Body of pancreas (tissue), 4 donors: Measurements from ENCODE around the gene NPAT. TPM values are rescaled to one million over a fixed set of nuclear protein-coding genes. Genes with fewer than 3 reads are reported as not detected.
"Not testable (repeated sequence)": the region's sequence is repeated elsewhere in the genome, so short reads cannot be mapped to it uniquely, and the experiment has no call there.

Source experiments
- ATAC-seq: fragments of 150-250 bp; one replicate; pipeline ENCODE4 v1.9.1; 2016
- DNase-seq, 4 donors: peaks; one replicate each; pipeline ENCODE4 v3.0.0-alpha.2; 2019
- H3K27ac ChIP-seq, 4 donors: fragments of 200-600 bp; sonication (generic); 1 replicate in 3 of 4; 2 replicates in 1 of 4; pipeline versions ENCODE4 v1.5.1 to v1.6.1; 2016 to 2019; ENCODE audit warnings: mild to moderate bottlenecking in 1 of 4, mixed read lengths in 1 of 4, moderate library complexity in 1 of 4
- H3K27me3 ChIP-seq, 2 donors: fragments of 200-600 bp; sonication (generic); one replicate each; pipeline ENCODE4 v1.6.0; 2016; ENCODE audit warnings: mild to moderate bottlenecking in 1 of 2
- H3K36me3 ChIP-seq, 2 donors: fragments of 200-600 bp; sonication (generic); replicated peaks in 1 of 2; 2 replicates each; pipeline ENCODE4 v1.5.1; 2016; ENCODE audit warnings: low read depth in 2 of 2; ENCODE audit not compliant: insufficient read depth in 1 of 2
- H3K4me1 ChIP-seq: fragments of 200-600 bp; sonication (generic); one replicate; pipeline ENCODE4 v1.6.0; 2016
- H3K4me3 ChIP-seq, 2 donors: fragments of 200-600 bp; sonication (generic); 1 replicate in 1 of 2; 2 replicates in 1 of 2; pipeline ENCODE4 v1.5.1; 2016 to 2019
- H3K9me3 ChIP-seq, 3 donors: fragments of 200-600 bp; sonication (generic); 1 replicate in 2 of 3; 2 replicates in 1 of 3; pipeline ENCODE4 v1.5.1; 2016
- POLR2A ChIP-seq, 3 donors: fragments of 450-650 bp; IDR thresholded peaks; one replicate each; pipeline ENCODE4 v1.6.1; 2016; ENCODE audit warnings: antibody characterized with exemption in 3 of 3, mild to moderate bottlenecking in 2 of 3
- WGBS, 2 donors: methylation state at CpG; one replicate each; pipeline ENCODE4 v1.1.5; 2017; 5-methylcytosine and 5-hydroxymethylcytosine counted together
- intact Hi-C: fragments of 100-400 bp; cut with DNase I; formaldehyde crosslinking; loops from one replicate; pipeline ENCODE4 v1.15.1; 2023
- total RNA-seq, 2 donors: library from RNA; depleted of rRNA; stranded (reverse); fragments of >200 nt; gene quantifications; one replicate each; pipeline ENCODE4 v1.1.0, GENCODE V29; 2016
- TF ChIP-seq, protein P1 (sequence below), 7 experiments: fragments of 450-650 bp in 4 of 7; fragments of 200-600 bp in 3 of 7; sonication (generic) in 3 of 7; IDR thresholded peaks; one replicate each; pipeline ENCODE4 v1.5.1; 2016 to 2019; ENCODE audit warnings: antibody characterized with exemption in 7 of 7

The NPAT gene
- total RNA-seq, 2 donors from 2014 or later, result 8.6 to 12.2 TPM

DNA sequence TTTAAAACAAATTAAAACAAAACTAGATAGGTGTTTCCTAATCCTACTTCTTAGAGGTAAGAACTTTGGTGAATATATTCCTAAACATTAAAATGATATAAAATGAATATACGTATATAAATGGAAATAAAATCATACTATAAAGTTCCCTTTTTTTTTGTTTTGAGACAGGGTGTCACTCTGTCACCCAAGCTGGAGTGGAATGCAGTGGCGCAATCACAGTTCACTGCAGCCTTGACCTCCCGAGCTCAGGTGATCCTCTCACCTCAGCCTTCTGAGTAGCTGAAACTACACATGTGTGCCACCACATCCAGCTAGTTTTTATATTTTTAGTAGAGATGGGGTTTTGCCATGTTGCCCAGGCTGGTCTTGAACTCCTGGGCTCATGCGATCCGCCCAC lies 44.9 kb downstream of the NPAT start:
- H3K27me3 ChIP-seq, result no peaks in the 10 kb centered on the region
- no peak for TF ChIP-seq POLR2A (IDR thresholded peaks at IDR 0.05)
- TF ChIP-seq, protein P1, sequence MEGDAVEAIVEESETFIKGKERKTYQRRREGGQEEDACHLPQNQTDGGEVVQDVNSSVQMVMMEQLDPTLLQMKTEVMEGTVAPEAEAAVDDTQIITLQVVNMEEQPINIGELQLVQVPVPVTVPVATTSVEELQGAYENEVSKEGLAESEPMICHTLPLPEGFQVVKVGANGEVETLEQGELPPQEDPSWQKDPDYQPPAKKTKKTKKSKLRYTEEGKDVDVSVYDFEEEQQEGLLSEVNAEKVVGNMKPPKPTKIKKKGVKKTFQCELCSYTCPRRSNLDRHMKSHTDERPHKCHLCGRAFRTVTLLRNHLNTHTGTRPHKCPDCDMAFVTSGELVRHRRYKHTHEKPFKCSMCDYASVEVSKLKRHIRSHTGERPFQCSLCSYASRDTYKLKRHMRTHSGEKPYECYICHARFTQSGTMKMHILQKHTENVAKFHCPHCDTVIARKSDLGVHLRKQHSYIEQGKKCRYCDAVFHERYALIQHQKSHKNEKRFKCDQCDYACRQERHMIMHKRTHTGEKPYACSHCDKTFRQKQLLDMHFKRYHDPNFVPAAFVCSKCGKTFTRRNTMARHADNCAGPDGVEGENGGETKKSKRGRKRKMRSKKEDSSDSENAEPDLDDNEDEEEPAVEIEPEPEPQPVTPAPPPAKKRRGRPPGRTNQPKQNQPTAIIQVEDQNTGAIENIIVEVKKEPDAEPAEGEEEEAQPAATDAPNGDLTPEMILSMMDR (IDR thresholded peaks at IDR 0.05), result no peak
- no peak for DNase-seq
- H3K9me3 ChIP-seq, result no peaks in the 10 kb centered on the region
- intact Hi-C loops, result no loop called here
- no peaks in the 10 kb centered on the region for H3K36me3 ChIP-seq
- no peak overlapping the region for H3K27ac ChIP-seq
- 84 to 91% methylated on average over 5 of the region's 5 CpGs for WGBS, 2 donors
- H3K4me1 ChIP-seq, result no peaks in the 10 kb centered on the region
- ATAC-seq, result no peak
- H3K4me3 ChIP-seq, result no peak overlapping the region

DNA sequence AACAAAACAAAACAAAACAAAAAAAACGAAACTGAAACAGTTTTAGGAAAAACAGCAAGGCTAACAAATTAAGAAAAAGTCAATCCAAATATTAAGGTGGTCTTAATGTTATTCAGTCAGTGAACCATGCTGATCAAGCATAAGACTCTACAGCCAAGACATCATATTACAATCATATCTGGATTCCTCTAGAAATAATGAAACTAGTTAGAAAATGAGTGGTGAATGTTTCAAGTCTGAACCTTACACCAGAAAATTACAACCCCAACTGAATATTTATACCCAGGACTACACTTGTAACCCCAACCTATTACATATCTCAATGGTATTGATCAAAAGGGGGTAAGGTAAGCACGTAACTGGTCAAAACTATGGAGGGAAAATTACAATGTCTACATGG lies 52.3 kb downstream of the NPAT start:
- DNase-seq (no peak), ATAC-seq (no peak)
- H3K27ac ChIP-seq, result no peak overlapping the region
- no peak overlapping the region for H3K4me3 ChIP-seq
- no peak for TF ChIP-seq POLR2A (IDR thresholded peaks at IDR 0.05)
- TF ChIP-seq, protein P1 (IDR thresholded peaks at IDR 0.05), result no peak
- no peaks in the 10 kb centered on the region for H3K9me3 ChIP-seq
- intact Hi-C loops, result no loop called here
- 67 to 77% methylated on average over 2 of the region's 2 CpGs for WGBS, 2 donors
- H3K36me3 ChIP-seq, result peaks cover 0 to 8% of the 10 kb centered on the region in 2 donors
- no peaks in the 10 kb centered on the region for H3K27me3 ChIP-seq
- no peaks in the 10 kb centered on the region for H3K4me1 ChIP-seq

DNA sequence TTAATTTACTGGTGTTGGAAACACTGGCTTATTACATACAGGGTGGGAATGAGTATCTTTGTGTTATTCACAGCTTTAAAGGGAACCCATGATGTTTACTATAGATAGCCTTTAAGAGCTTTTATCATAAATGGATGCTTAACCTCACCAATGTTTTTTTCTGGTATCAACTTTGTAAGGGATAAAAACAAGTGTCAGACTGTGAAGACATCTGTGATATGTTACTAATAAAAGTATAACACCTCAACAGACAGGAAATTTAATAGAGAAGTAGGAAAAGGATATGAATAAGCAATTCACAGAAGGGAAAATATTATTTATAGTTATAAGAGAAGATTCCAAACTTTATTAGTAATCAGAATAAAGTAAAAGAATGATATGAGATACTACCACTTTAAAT lies 54.8 kb downstream of the NPAT start:
- no peaks in the 10 kb centered on the region for H3K4me1 ChIP-seq
- H3K27ac ChIP-seq, result no peak overlapping the region
- intact Hi-C loops, result no loop called here
- no peak for ATAC-seq
- H3K4me3 ChIP-seq, result no peak overlapping the region
- H3K36me3 ChIP-seq, result peaks cover 0 to 8% of the 10 kb centered on the region in 2 donors
- H3K27me3 ChIP-seq, result no peaks in the 10 kb centered on the region
- no peaks in the 10 kb centered on the region for H3K9me3 ChIP-seq
- DNase-seq, result no peak
- no peak for TF ChIP-seq POLR2A (IDR thresholded peaks at IDR 0.05)
- TF ChIP-seq, protein P1 (IDR thresholded peaks at IDR 0.05), result no peak

- ATAC-seq, H3K9me3 ChIP-seq, DNase-seq, H3K27ac ChIP-seq, intact Hi-C loops, H3K27me3 ChIP-seq, H3K4me3 ChIP-seq, H3K4me1 ChIP-seq, H3K36me3 ChIP-seq: not testable (repeated sequence)
- 80 to 88% methylated on average over 6 of the region's 6 CpGs for WGBS, 2 donors
Measured at GRCh38 chr11:108162878-108163277, 59.6 kb downstream of the NPAT start.

- H3K9me3 ChIP-seq, result no peaks in the 10 kb centered on the region
- 87 to 88% methylated on average over 5 of the region's 5 CpGs for WGBS, 2 donors
- TF ChIP-seq, protein P1 (IDR thresholded peaks at IDR 0.05), result no peak
- TF ChIP-seq POLR2A (IDR thresholded peaks at IDR 0.05), result no peak
- intact Hi-C loops, result no loop called here
- DNase-seq, result no peak
- H3K36me3 ChIP-seq, result peaks cover 0 to 2% of the 10 kb centered on the region in 2 donors
- ATAC-seq, result no peak
- H3K4me1 ChIP-seq, result no peaks in the 10 kb centered on the region
- H3K27me3 ChIP-seq, result no peaks in the 10 kb centered on the region
- no peak overlapping the region for H3K27ac ChIP-seq
- no peak overlapping the region for H3K4me3 ChIP-seq
Measured at GRCh38 chr11:108160970-108161566, 61.4 kb downstream of the NPAT start.
